ENCODE data around the gene AUTS2.

DNA sequence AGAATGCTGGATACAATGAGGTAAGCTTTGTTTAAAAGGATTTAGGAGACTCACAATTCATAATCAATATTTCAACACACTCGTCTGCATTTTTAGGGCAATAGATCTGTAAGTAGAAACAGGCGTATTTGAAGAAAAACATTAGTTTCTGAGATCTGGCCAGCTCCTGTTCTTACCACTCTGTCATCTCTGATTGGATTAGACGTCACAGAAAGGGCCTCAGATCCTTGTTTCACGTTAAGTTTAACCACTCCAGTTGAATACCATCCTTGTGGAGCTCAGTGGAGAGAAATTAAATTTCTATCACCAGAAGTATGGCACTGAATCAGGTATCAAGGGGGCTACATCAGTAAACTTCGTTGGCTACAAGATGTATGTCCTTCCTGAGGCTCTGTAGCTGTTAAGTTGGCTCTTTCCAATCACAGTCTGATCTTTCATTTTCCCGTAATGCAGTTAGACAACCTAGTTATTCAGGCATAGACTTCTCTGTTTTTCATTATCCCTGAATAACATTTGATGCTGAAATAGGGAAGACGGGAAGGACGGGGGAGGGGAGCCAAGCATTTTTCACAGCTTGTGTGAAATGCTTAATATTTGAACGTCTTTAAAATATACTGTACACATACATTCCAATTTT is 874.4 kb downstream of the AUTS2 start:
- TF ChIP-seq, protein P1, sequence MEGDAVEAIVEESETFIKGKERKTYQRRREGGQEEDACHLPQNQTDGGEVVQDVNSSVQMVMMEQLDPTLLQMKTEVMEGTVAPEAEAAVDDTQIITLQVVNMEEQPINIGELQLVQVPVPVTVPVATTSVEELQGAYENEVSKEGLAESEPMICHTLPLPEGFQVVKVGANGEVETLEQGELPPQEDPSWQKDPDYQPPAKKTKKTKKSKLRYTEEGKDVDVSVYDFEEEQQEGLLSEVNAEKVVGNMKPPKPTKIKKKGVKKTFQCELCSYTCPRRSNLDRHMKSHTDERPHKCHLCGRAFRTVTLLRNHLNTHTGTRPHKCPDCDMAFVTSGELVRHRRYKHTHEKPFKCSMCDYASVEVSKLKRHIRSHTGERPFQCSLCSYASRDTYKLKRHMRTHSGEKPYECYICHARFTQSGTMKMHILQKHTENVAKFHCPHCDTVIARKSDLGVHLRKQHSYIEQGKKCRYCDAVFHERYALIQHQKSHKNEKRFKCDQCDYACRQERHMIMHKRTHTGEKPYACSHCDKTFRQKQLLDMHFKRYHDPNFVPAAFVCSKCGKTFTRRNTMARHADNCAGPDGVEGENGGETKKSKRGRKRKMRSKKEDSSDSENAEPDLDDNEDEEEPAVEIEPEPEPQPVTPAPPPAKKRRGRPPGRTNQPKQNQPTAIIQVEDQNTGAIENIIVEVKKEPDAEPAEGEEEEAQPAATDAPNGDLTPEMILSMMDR (IDR thresholded peaks at IDR 0.05; ENCODE audit: poor library complexity, severe bottlenecking): no peak
- no peak for TF ChIP-seq EZH2 (IDR thresholded peaks at IDR 0.05; ENCODE audit: borderline replicate concordance, insufficient read depth, low read length, poor library complexity, severe bottlenecking)
- no peak for TF ChIP-seq POLR2AphosphoS5 (IDR thresholded peaks at IDR 0.05)
- no peak for TF ChIP-seq EP300 (conservative IDR thresholded peaks at IDR 0.05; ENCODE audit: poor library complexity, severe bottlenecking)
- no peak for TF ChIP-seq MXI1 (conservative IDR thresholded peaks at IDR 0.05; ENCODE audit: poor library complexity, severe bottlenecking)
